Activated CD8-positive, alpha-beta T cell treated with anti-CD3 and anti-CD28 coated beads for 36 hours (primary cell): Measurements from ENCODE around the gene PHF2. TPM values are rescaled to one million over a fixed set of nuclear protein-coding genes. Genes with fewer than 3 reads are reported as not detected.
"Not testable (repeated sequence)": the region's sequence is repeated elsewhere in the genome, so short reads cannot be mapped to it uniquely, and the experiment has no call there.

ENCODE experiments used
- ATAC-seq: fragments of 200-7000 bp; cut with Tn5 transposase; one replicate; pipeline ENCODE4 v1.10.0; 2021; ENCODE audit warnings: mild to moderate bottlenecking, moderate library complexity
- CTCF ChIA-PET: fragments of 350-600 bp; sonication (Branson Sonifier 250); formaldehyde crosslinking; loops from one replicate; lab custom pipeline; 2021; ENCODE audit warnings: antibody characterized with exemption; lab: Charles Lee
- POLR2A ChIA-PET: fragments of 350-600 bp; sonication (Branson Sonifier 250); formaldehyde crosslinking; loops from one replicate; lab custom pipeline; 2021; ENCODE audit warnings: antibody characterized with exemption; lab: Charles Lee
- DNase-seq: peaks from one replicate; pipeline ENCODE4 v3.0.0-alpha.2; 2020
- H3K27ac Mint-ChIP-seq: one replicate; pipeline ENCODE4 v1.8.0; 2021; ENCODE audit warnings: mild to moderate bottlenecking, mixed read lengths
- H3K27me3 Mint-ChIP-seq: one replicate; pipeline ENCODE4 v1.8.0; 2021; ENCODE audit warnings: mixed read lengths
- H3K36me3 Mint-ChIP-seq: one replicate; pipeline ENCODE4 v1.8.0; 2021; ENCODE audit warnings: low read depth, mixed read lengths
- H3K4me1 Mint-ChIP-seq: one replicate; pipeline ENCODE4 v1.8.0; 2021; ENCODE audit warnings: low read depth, mixed read lengths
- H3K4me3 Mint-ChIP-seq: one replicate; pipeline ENCODE4 v1.8.0; 2021; ENCODE audit warnings: mild to moderate bottlenecking, moderate library complexity, mixed read lengths
- H3K9me3 Mint-ChIP-seq: one replicate; pipeline ENCODE4 v1.8.0; 2021; ENCODE audit warnings: mixed read lengths
- intact Hi-C: fragments of 100-400 bp; cut with micrococcal nuclease; formaldehyde crosslinking; loops from one replicate; pipeline ENCODE4 v1.10.0; 2022
- total RNA-seq, 2 experiments: library from RNA; stranded (reverse); gene quantifications; one replicate each; pipeline ENCODE4 v1.2.3, GENCODE V29; 2021
- TF ChIP-seq, protein P1 (sequence below): fragments of 200-600 bp; IDR thresholded peaks from one replicate; pipeline ENCODE4 v1.8.0; 2022; ENCODE audit warnings: antibody characterized with exemption, mild to moderate bottlenecking

PHF2 gene
- total RNA-seq, 2 experiments from 2014 or later, result 12.9 to 13.1 TPM

DNA sequence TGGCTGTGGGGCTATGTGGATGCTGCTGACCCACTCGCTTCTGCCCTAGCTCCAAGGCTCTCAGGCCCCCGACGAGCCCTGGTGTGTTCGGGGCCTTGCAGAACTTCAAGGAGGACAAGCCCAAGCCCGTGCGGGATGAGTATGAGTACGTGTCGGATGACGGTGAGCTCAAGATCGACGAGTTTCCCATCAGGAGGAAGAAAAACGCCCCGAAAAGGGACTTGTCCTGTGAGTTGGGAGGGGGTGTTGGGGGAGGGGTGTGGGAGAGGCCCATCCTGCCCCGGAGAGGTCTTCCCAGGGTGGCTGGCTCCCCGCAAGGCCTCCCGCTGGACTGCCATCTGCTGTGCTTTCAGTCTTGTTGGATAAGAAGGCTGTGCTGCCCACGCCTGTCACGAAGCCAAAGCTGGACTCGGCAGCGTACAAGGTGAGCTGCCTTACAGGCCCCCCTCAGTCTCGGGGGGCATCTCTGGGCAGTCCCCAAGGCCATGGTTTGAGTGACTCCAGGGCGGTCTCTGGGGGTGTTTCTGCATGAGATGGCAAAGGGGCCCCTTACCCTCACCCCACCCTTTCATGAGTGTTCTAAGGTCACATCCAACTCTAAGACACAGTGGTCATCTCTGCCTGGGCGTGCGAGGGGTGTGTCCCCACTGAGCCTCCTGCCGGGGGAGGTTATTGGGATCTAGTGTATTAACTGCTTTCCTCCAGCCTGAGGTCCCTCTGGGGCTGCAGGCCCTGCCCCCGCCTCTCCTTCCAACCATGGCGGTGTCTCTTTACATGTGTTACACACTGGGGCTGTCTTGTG, 89.5 kb downstream of the PHF2 start:
- no peak for ATAC-seq
- Mint-ChIP-seq H3K9me3 (no peaks in the 10 kb centered on the region), H3K27me3 (no peaks in the 10 kb centered on the region), H3K27ac (no peak overlapping the region), H3K36me3 (peaks cover 4% of the 10 kb centered on the region), H3K4me1 (no peaks in the 10 kb centered on the region), H3K4me3 (no peak overlapping the region)
- TF ChIP-seq, protein P1, sequence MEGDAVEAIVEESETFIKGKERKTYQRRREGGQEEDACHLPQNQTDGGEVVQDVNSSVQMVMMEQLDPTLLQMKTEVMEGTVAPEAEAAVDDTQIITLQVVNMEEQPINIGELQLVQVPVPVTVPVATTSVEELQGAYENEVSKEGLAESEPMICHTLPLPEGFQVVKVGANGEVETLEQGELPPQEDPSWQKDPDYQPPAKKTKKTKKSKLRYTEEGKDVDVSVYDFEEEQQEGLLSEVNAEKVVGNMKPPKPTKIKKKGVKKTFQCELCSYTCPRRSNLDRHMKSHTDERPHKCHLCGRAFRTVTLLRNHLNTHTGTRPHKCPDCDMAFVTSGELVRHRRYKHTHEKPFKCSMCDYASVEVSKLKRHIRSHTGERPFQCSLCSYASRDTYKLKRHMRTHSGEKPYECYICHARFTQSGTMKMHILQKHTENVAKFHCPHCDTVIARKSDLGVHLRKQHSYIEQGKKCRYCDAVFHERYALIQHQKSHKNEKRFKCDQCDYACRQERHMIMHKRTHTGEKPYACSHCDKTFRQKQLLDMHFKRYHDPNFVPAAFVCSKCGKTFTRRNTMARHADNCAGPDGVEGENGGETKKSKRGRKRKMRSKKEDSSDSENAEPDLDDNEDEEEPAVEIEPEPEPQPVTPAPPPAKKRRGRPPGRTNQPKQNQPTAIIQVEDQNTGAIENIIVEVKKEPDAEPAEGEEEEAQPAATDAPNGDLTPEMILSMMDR, result no peak
- POLR2A ChIA-PET, result no interaction called here
- intact Hi-C loops, result no loop called here
- no peak for DNase-seq
- CTCF ChIA-PET, result interaction anchor here (2.3 kb wide), 1 partner anchor 16 kb away, joined by 7 read pairs; no protein-coding TSS in a partner anchor

DNA sequence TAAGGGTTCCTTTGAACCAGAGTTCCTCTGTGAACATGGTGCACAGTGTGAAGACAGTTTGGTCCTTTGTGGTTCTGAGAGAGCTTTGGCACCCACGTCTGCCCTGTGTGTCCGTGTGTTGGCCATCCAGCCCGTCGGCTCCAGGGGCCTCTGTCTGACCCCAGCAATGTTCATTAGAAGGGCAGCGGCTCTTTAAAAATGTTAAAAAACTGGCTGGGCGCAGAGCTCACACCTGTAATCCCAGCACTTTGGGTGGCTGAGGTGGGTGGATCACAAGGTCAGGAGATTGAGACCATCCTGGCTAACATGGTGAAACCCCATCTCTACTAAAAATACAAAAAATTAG, 90.0 kb downstream of the PHF2 start:
- H3K4me1 Mint-ChIP-seq, intact Hi-C loops, DNase-seq, ATAC-seq, H3K27ac Mint-ChIP-seq, H3K36me3 Mint-ChIP-seq, H3K9me3 Mint-ChIP-seq, H3K4me3 Mint-ChIP-seq, H3K27me3 Mint-ChIP-seq: not testable (repeated sequence)
- ChIA-PET CTCF (interaction anchor here (2.3 kb wide), 1 partner anchor 16 kb away, joined by 7 read pairs; no protein-coding TSS in a partner anchor), POLR2A (interaction anchor here (0.5 kb wide), 1 partner anchor 181 kb away, joined by 3 read pairs; no protein-coding TSS in a partner anchor)

DNA sequence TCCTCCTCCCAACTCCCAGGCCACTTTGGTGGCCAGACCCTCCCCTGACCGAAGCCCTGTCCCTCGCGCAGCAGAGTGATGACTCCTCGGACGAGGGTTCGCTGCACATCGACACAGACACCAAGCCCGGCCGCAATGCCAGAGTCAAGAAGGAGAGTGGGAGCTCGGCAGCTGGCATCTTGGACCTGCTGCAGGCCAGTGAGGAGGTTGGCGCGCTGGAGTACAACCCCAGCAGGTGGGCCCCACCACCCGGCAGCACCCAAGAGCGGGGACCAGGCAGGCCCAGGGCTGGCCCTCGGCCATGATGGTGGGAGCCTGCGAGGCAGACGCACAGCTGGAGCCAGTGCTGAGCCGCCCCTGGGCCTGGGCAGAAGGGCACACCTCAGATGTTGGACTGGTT, 90.6 kb downstream of the PHF2 start:
- no peak for ATAC-seq
- Mint-ChIP-seq H3K4me3 (no peak overlapping the region), H3K9me3 (no peaks in the 10 kb centered on the region), H3K36me3 (peaks cover 4% of the 10 kb centered on the region), H3K27me3 (no peaks in the 10 kb centered on the region), H3K4me1 (no peaks in the 10 kb centered on the region), H3K27ac (no peak overlapping the region)
- intact Hi-C loops, result no loop called here
- ChIA-PET POLR2A (interaction anchor here (0.5 kb wide), 1 partner anchor 181 kb away, joined by 3 read pairs; no protein-coding TSS in a partner anchor), CTCF (interaction anchor here (2.3 kb wide), 1 partner anchor 15 kb away, joined by 7 read pairs; no protein-coding TSS in a partner anchor)
- TF ChIP-seq, protein P1, result no peak
- no peak for DNase-seq

DNA sequence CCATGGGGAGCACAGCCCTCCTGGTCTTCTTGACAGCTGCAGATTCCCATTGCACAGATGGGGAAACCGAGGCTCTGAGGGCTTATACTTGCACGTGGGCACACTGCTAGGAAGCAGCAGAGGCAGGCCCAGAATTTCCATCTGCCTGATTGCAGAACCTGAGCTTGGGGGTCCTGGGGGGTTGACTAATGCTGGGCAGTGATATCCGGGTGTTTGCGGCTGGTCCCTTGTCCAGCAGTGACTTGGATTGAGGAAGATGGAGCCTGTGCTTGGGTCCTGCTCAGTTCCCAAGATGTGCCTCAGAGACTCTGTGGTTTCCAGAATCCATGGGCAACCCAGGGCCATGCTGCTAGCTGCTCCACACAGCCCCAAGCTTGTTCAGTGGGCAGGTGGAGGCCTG, 91.2 kb downstream of the PHF2 start:
- TF ChIP-seq, protein P1, result no peak
- Mint-ChIP-seq H3K4me1 (no peaks in the 10 kb centered on the region), H3K4me3 (no peak overlapping the region), H3K27me3 (no peaks in the 10 kb centered on the region), H3K36me3 (peaks cover 4% of the 10 kb centered on the region), H3K9me3 (no peaks in the 10 kb centered on the region), H3K27ac (no peak overlapping the region)
- ATAC-seq (no peak), DNase-seq (no peak)
- CTCF ChIA-PET, result interaction anchor here (2.3 kb wide), 1 partner anchor 15 kb away, joined by 7 read pairs; no protein-coding TSS in a partner anchor
- intact Hi-C loops, result no loop called here
- POLR2A ChIA-PET, result no interaction called here

DNA sequence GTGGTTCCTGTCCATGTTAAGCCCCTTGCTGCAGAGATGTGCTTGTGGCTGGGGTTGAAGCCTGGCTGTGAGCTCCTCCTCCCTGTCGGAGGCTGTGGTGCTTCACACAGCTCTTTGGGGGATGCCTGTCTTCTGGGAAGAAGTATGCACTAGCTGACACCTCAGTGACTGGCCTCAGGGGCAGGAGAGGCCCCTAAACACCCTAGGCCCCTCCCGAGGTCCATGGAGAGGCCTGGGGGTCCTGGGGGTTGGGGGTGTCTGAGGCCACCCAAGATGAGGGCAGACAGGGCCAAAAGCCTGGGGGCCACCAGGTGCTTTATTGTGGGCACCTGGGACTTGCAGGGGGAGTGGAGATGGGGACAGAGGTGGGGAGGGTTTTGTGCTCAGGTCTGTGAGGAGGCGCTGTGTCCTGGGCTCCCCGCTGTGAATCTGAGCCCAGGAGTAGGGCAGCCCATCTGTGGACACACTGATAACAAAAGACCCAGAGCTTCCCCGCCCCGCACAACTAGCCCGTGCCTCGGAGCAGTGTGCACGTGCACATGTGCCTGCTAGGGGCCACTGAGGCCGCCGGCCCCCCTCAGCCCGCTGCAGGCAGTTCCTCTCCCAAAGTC, 92.0 kb downstream of the PHF2 start:
- Mint-ChIP-seq H3K36me3 (peaks cover 4% of the 10 kb centered on the region), H3K9me3 (no peaks in the 10 kb centered on the region), H3K4me1 (no peaks in the 10 kb centered on the region), H3K27me3 (no peaks in the 10 kb centered on the region), H3K27ac (no peak overlapping the region), H3K4me3 (no peak overlapping the region)
- DNase-seq (no peak), ATAC-seq (no peak)
- intact Hi-C loops, result no loop called here
- ChIA-PET CTCF (interaction anchor here (2.3 kb wide), 1 partner anchor 14 kb away, joined by 7 read pairs; no protein-coding TSS in a partner anchor), POLR2A (no interaction called here)
- TF ChIP-seq, protein P1, result no peak
